GM19238 (cell line): ENCODE data around the gene TRAPPC3.
A peak's percentile ranks its signal among the peaks of the same experiment; 100 is the strongest.

Source experiments
- DNase-seq: peaks from one replicate; pipeline ENCODE4 v3.0.0; 2011; ENCODE audit warnings: low spot score; ENCODE audit not compliant: insufficient read length

TRAPPC3 gene

GRCh38 chr1:36100376-36100775, 48.9 kb downstream of the TRAPPC3 start:
- DNase-seq: no peak

GRCh38 chr1:36099681-36100341, 49.5 kb downstream of the TRAPPC3 start:
- peak; percentile 78 for DNase-seq

GRCh38 chr1:36098650-36099365, 50.5 kb downstream of the TRAPPC3 start:
- DNase-seq: no peak

GRCh38 chr1:36097693-36098585, 51.3 kb downstream of the TRAPPC3 start:
- DNase-seq: no peak

- no peak for DNase-seq
These were observed 52.5 kb downstream of the TRAPPC3 start for GRCh38 chr1:36096500-36097432.

GRCh38 chr1:36095760-36096405, 53.4 kb downstream of the TRAPPC3 start:
- no peak for DNase-seq

- no peak for DNase-seq
These were observed 54.6 kb downstream of the TRAPPC3 start for GRCh38 chr1:36094621-36095061.

GRCh38 chr1:36093929-36094328, 55.4 kb downstream of the TRAPPC3 start:
- no peak for DNase-seq

GRCh38 chr1:36093226-36093625, 56.1 kb downstream of the TRAPPC3 start:
- no peak for DNase-seq

- DNase-seq: no peak
These were observed 56.5 kb downstream of the TRAPPC3 start for GRCh38 chr1:36092798-36093185.

GRCh38 chr1:36092166-36092797, 57.0 kb downstream of the TRAPPC3 start:
- DNase-seq: no peak

GRCh38 chr1:36091698-36092097, 57.6 kb downstream of the TRAPPC3 start:
- no peak for DNase-seq

- no peak for DNase-seq
These were observed 58.1 kb downstream of the TRAPPC3 start for GRCh38 chr1:36091141-36091540.

GRCh38 chr1:36089393-36090121, 59.7 kb downstream of the TRAPPC3 start:
- no peak for DNase-seq

GRCh38 chr1:36088577-36089392, 60.5 kb downstream of the TRAPPC3 start, which contains the start of gene ADPRS:
TSS of gene ADPRS (plus strand) at chr1:36088892. CDS start at chr1:36088905, 13 bp downstream.
- DNase-seq: peak; percentile 94

- DNase-seq: no peak
These were observed 61.1 kb downstream of the TRAPPC3 start for GRCh38 chr1:36088265-36088576.

GRCh38 chr1:36087233-36088123, 61.8 kb downstream of the TRAPPC3 start:
- no peak for DNase-seq
